Thyroid gland (tissue), 4 donors: Measurements from ENCODE around the gene CLIC1.

Experiments used
- CTCF ChIP-seq, 6 experiments: fragments of 200-600 bp in 3 of 6; fragments of 450-650 bp in 3 of 6; sonication (generic) in 3 of 6; IDR thresholded peaks; one replicate each; pipeline ENCODE4 v1.5.1; 2016 to 2019; ENCODE audit warnings: antibody characterized with exemption in 6 of 6, mild to moderate bottlenecking in 2 of 6, inconsistent platforms in 1 of 6, moderate library complexity in 1 of 6
- POLR2A ChIP-seq, 2 donors: fragments of 450-650 bp; IDR thresholded peaks; one replicate each; pipeline ENCODE4 v1.6.1; 2017; ENCODE audit warnings: antibody characterized with exemption in 2 of 2, mild to moderate bottlenecking in 2 of 2, moderate library complexity in 1 of 2

GRCh38 chr6:31722173-31722572, 14.2 kb downstream of the CLIC1 start:
- no peak for TF ChIP-seq CTCF (IDR thresholded peaks at IDR 0.05)
- TF ChIP-seq POLR2A (IDR thresholded peaks at IDR 0.05): no peak
